Measurements from ENCODE around the gene CMSS1. TPM values are rescaled to one million over a fixed set of nuclear protein-coding genes. Genes with fewer than 3 reads are reported as not detected.

CMSS1 gene
- total RNA-seq, 2 experiments from 2014 or later = 95.6 to 97.2 TPM

DNA sequence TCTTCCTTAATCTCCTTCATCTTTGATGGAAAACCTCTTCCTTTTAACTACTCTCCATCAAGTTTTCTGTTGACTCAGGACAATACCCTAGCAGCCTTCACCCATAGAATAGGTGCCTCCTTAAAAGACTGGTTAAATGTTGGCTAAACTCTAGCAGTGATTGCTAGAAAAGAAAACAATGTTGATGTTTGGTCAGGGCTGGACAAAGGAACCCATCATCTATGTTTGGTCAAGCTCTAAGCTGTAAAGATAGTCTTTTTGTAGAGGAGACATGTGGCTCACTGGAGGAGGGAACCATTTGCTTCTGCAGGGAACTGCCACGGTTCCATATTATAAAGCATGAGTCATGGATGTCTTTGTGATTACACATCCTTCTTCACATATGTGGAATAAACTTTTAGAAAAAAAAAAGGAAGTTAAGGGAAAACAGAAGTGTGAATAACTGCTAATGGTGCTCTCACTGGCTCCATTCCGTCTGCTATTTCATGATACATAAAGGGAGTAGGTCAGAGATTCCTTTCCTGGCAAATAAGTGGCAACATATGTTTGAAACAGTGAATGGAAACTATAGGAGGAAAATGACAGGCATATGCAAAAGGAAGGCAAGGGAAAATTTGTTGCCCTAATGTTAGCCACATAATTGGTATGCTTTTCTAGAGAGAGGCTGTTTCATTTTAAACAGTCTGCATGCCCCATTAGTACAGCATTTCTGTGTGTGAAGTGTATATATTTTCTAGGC lies 78.2 kb downstream of the CMSS1 start:
- Mint-ChIP-seq H3K27ac (no peak overlapping the region), H3K9me3 (no peaks in the 10 kb centered on the region), H3K36me3 (peaks cover 4% of the 10 kb centered on the region), H3K27me3 (no peaks in the 10 kb centered on the region), H3K4me1 (ENCODE audit: low read depth) (peaks cover 12% of the 10 kb centered on the region), H3K4me3 (no peak overlapping the region)
- ChIA-PET POLR2A (no interaction called here), CTCF (no interaction called here)
- no peak for DNase-seq
- intact Hi-C loops (cut with micrococcal nuclease) = no loop called here

DNA sequence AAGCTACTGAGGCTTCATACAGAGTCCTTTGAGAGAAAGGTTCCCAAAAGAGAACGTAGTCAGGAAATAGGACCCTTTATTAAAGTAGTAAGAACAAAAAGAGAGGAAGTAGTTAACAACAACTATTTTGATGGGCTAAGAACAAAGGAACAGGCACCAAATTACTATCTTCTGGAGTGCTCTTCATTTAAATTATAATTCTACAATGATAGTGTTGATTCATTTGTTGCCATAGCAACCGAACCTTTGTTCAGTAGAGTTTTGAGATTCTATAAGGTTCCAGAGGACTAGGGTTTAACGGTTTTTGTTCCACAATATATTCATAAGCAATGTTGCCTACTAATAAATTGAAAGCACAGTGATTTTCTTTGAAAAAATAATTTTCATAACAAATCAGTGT lies 78.8 kb downstream of the CMSS1 start:
- POLR2A ChIA-PET = no interaction called here
- intact Hi-C loops (cut with micrococcal nuclease) = no loop called here
- Mint-ChIP-seq H3K27me3 (no peaks in the 10 kb centered on the region), H3K36me3 (peaks cover 4% of the 10 kb centered on the region), H3K9me3 (no peaks in the 10 kb centered on the region), H3K4me3 (no peak overlapping the region), H3K27ac (no peak overlapping the region), H3K4me1 (ENCODE audit: low read depth) (peaks cover 14% of the 10 kb centered on the region)
- no peak for DNase-seq
- CTCF ChIA-PET = no interaction called here

DNA sequence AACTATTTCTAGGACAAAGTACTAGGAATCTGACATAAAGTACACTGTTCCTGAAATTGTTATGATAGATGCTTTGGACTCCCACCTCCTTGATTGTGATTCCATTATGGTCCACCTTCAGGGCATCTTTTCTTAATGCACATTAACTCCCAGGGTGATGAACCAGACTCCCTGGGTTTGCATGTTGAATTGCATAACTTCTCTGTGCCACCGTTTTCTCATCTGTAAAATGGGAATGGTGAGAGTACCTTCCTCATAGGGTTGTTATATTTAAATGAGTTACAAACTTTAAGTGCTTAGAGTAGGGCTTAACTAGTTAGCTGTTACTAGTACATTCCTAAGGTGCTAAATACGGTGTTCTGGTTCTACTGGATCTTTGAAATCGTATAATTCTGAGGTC lies 81.9 kb downstream of the CMSS1 start:
- peaks cover 18% of the 10 kb centered on the region for H3K4me1 Mint-ChIP-seq (ENCODE audit: low read depth)
- H3K27ac Mint-ChIP-seq = no peak overlapping the region
- H3K9me3 Mint-ChIP-seq = no peaks in the 10 kb centered on the region
- POLR2A ChIA-PET = no interaction called here
- H3K27me3 Mint-ChIP-seq = no peaks in the 10 kb centered on the region
- peaks cover 4% of the 10 kb centered on the region for H3K36me3 Mint-ChIP-seq
- intact Hi-C loops (cut with micrococcal nuclease) = no loop called here
- no peak for DNase-seq
- H3K4me3 Mint-ChIP-seq = no peak overlapping the region
- CTCF ChIA-PET = interaction anchor here (1.0 kb wide), 1 partner anchor 169 kb away, joined by 3 read pairs; no protein-coding TSS in a partner anchor

DNA sequence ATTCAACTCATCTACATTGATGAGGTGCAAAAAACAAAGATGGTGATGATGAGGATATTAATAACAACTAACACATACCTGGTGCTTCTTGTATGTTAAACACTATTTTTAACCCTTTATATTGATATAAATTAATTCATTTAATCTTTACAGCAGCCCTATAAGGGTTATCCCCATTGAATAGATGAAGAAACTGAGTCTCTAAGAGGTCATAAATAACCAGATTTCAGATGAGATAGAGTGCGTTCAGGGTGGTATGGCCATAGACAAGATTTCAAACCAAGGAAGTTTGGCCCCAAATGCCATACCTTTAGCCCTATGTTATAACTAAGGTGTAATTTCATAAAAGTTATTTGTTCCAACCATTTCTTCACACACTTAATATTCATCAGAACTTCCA lies 82.6 kb downstream of the CMSS1 start:
- Mint-ChIP-seq H3K27me3 (no peaks in the 10 kb centered on the region), H3K9me3 (no peaks in the 10 kb centered on the region), H3K4me3 (no peak overlapping the region), H3K36me3 (peaks cover 4% of the 10 kb centered on the region), H3K27ac (no peak overlapping the region), H3K4me1 (ENCODE audit: low read depth) (peaks cover 18% of the 10 kb centered on the region)
- DNase-seq = no peak
- ChIA-PET CTCF (interaction anchor here (1.0 kb wide), 1 partner anchor 169 kb away, joined by 3 read pairs; no protein-coding TSS in a partner anchor), POLR2A (no interaction called here)
- intact Hi-C loops (cut with micrococcal nuclease) = no loop called here

DNA sequence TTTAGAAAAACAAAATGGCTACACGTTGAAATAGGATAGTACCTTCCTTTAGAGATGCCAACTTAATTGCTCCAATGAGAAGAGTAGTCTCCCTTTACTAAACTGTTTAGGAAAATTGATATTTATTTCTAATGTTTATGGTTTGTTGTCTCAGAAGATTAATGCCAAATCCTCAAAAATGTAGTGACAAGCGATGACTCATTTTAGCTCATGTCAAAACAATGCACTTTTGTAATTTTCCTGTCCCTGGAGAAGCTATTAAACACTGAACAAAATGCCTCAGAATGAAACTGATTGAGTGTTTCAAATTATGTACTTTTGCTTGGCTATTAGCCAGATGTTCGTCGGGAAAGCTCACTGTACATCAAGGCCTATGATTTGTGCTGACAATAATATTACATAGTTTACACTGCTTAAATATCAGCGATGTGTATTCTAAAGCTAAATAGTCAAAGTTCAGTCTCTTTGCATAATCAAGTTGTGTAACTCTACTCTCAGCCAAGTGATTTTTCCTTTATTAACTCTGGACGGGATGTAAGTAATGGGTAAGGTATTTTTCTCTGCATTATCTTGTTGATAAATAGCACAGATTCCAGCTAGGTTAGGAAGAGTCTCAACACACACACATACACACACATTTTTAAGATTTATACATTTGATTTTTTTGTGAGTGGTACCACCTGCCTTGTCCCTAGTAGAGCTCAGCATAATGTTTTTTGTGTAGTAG lies 83.7 kb downstream of the CMSS1 start:
- no peak overlapping the region for H3K27ac Mint-ChIP-seq
- H3K9me3 Mint-ChIP-seq = no peaks in the 10 kb centered on the region
- no peaks in the 10 kb centered on the region for H3K27me3 Mint-ChIP-seq
- peaks cover under 1% of the 10 kb centered on the region for H3K36me3 Mint-ChIP-seq
- no peak for DNase-seq
- H3K4me3 Mint-ChIP-seq = no peak overlapping the region
- H3K4me1 Mint-ChIP-seq (ENCODE audit: low read depth) = peaks cover 7% of the 10 kb centered on the region
- ChIA-PET POLR2A (no interaction called here), CTCF (no interaction called here)
- intact Hi-C loops (cut with micrococcal nuclease) = no loop called here

DNA sequence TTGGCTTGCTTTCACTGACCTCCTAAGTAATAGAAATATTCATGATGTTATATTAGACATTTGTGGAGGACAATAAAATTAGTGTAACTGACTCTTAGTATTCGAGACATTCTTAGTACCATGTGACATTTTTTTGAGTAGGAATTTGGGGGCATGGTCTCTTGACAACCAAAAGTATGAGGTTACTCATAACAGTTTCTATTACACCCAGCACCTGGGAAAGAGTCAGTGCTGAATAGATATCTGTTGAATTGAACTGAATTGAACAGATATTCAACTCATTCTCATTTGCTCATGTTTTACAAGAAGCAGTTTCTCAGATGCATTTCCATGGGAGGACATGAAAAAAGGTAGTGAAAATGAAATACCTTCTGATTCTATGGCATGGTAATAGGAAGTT lies 84.4 kb downstream of the CMSS1 start:
- Mint-ChIP-seq H3K9me3 (no peaks in the 10 kb centered on the region), H3K27ac (no peak overlapping the region), H3K4me1 (ENCODE audit: low read depth) (peaks cover 7% of the 10 kb centered on the region), H3K36me3 (no peaks in the 10 kb centered on the region), H3K4me3 (no peak overlapping the region), H3K27me3 (no peaks in the 10 kb centered on the region)
- CTCF ChIA-PET = no interaction called here
- no peak for DNase-seq
- intact Hi-C loops (cut with micrococcal nuclease) = no loop called here
- POLR2A ChIA-PET = no interaction called here

DNA sequence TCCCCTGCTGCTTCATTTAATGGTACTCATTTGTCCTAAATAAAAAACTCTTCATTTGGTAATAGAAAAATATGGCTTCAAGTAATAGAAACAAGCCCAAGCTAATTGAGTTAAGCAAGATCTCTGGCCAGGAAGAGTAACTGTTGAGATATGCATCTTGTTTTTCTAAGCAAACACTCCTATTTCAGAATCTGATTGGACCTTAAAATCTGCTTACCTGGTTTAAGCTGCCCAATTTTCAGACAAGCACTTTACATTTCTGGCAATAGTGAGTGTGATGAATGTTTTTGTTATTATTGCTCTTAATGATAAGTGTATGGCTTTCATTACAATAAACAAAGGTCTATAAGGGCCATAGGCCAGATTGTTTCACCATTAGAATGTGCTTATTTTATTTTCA lies 86.2 kb downstream of the CMSS1 start:
- ChIA-PET CTCF (interaction anchor here (0.7 kb wide), 1 partner anchor 13 kb away, joined by 3 read pairs; no protein-coding TSS in a partner anchor), POLR2A (interaction anchor here (0.6 kb wide), 1 partner anchor 57 kb away, joined by 3 read pairs; no protein-coding TSS in a partner anchor)
- DNase-seq = no peak
- Mint-ChIP-seq H3K27me3 (no peaks in the 10 kb centered on the region), H3K4me1 (ENCODE audit: low read depth) (peaks cover 7% of the 10 kb centered on the region), H3K27ac (no peak overlapping the region), H3K4me3 (no peak overlapping the region), H3K9me3 (no peaks in the 10 kb centered on the region), H3K36me3 (no peaks in the 10 kb centered on the region)
- intact Hi-C loops (cut with micrococcal nuclease) = no loop called here

DNA sequence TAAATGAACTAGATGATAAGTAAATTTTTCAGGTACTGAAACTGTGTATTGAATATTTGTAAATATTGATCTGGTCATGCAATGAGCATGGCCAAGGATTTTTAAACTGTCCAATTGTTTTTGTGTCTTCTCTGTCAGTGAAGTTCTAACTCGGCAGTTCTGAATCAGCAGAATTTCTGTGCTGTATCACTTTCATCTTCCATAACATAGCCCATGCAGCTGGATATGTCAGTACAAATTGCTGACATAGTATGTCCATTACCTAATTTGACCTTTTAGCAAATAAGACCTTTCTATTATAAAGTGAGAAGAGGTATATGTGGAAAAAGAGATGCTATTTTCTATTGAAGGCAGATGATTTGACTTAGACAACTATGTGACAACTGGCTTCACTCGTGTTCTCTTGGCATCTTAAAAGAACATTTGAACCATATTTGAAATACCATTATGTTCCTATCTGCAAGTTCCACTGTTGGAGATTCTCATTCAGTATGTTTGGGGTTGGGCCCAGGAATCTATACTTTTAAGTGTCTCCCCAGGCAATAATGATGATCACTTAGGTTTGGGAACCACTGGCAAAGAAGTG lies 90.4 kb downstream of the CMSS1 start:
- CTCF ChIA-PET = interaction anchor here (0.6 kb wide), 1 partner anchor 10 kb away, joined by 3 read pairs; no protein-coding TSS in a partner anchor
- no peak for DNase-seq
- H3K4me1 Mint-ChIP-seq (ENCODE audit: low read depth) = no peaks in the 10 kb centered on the region

DNA sequence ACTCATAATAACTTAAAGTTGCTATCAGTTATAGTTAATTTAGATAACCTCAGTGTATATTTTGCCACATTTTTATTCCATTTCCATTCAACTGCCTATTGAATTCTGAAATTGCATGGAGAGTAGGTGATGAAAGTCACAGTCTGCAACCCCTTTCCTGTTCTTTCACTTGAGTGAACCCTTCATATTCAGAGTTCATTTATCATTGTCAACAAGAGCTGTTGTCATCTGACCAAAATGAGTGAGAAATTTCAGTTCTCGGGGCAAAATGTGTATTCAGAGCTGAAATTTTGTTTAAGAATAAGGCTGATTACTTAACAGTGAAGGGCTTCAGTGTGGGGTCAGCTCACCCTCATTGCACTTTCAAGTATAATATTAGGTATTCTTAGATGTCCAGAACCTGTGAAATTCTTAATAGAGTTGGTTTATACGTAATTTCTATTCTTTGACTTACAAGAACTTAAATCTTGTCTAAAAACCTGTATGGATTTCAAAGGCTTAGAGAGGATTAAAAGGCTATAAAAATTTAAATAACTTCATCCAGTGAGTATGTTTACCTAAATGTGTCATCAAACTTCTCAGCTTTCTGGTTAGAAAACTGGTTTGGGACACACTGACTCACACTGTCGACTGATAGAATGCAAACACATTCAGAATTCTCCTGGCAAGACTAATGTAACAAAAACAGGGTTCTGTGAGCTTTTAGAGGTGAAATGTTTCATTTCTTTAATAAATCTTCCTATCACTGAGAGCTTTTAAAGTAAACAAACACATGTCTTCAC lies 92.2 kb downstream of the CMSS1 start:
- CTCF ChIA-PET = no interaction called here
- no peaks in the 10 kb centered on the region for H3K9me3 Mint-ChIP-seq
- no peak for DNase-seq
- H3K4me3 Mint-ChIP-seq = no peak overlapping the region
- no peaks in the 10 kb centered on the region for H3K27me3 Mint-ChIP-seq
- no peak overlapping the region for H3K27ac Mint-ChIP-seq
- no peaks in the 10 kb centered on the region for H3K4me1 Mint-ChIP-seq (ENCODE audit: low read depth)
- POLR2A ChIA-PET = no interaction called here
- intact Hi-C loops (cut with micrococcal nuclease) = no loop called here
- H3K36me3 Mint-ChIP-seq = peaks cover 4% of the 10 kb centered on the region

More for the DNA sequence above, 90.4 kb downstream of the CMSS1 start:
- intact Hi-C loops (cut with micrococcal nuclease) = no loop called here
- Mint-ChIP-seq H3K27ac (no peak overlapping the region), H3K36me3 (peaks cover 2% of the 10 kb centered on the region), H3K9me3 (no peaks in the 10 kb centered on the region), H3K27me3 (no peaks in the 10 kb centered on the region), H3K4me3 (no peak overlapping the region)
- POLR2A ChIA-PET = interaction anchor here (0.6 kb wide), 1 partner anchor 449 kb away, joined by 5 read pairs; no protein-coding TSS in a partner anchor

DNA sequence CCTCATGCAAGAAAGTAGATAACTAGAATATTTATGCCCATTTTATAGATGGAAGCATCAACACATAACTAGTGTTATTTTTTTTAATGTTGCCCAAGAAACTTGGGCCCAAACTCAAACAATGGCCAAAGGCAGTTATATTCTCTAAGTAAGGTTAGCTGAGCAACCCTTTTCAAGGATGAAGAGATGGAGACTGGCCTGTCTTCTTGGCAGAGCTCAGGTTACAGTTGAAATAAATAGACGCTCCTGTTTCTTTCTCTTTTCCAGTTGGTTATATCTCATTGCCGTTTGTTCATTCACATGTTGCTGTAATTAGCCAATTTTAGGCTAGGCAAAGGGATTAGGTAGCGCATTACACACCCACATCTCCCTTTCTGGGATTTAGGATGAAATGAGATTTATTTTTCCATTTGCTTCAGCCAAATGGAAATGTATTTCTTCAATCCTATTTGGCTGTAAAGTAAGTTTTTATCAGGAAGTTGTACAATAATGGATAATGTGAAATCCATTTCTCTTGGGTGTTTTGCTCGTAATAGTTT lies 93.2 kb downstream of the CMSS1 start:
- no peak overlapping the region for H3K4me3 Mint-ChIP-seq
- no peak overlapping the region for H3K27ac Mint-ChIP-seq
- DNase-seq = no peak
- intact Hi-C loops (cut with micrococcal nuclease) = no loop called here
- no peaks in the 10 kb centered on the region for H3K4me1 Mint-ChIP-seq (ENCODE audit: low read depth)
- H3K36me3 Mint-ChIP-seq = peaks cover 4% of the 10 kb centered on the region
- CTCF ChIA-PET = no interaction called here
- POLR2A ChIA-PET = no interaction called here
- no peaks in the 10 kb centered on the region for H3K27me3 Mint-ChIP-seq
- no peaks in the 10 kb centered on the region for H3K9me3 Mint-ChIP-seq

DNA sequence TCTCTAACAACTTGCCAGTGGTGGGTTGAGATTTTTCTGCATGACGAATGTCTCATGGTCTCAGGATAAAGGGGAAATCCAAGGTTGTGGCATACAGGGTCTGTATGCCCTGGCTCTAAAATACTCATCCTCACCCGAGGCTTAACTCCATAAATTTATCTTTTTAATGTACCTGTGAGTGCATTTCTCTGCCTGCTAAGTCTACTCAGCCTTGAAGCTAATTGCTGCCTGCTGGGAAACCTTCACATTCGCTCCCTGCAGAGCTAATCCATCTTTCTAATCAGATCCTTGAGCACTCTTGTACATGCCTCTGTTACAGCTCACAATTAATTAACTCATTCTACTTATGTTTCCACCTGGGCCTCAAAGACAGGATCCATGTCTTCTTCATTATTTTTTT lies 93.8 kb downstream of the CMSS1 start:
- Mint-ChIP-seq H3K4me1 (ENCODE audit: low read depth) (no peaks in the 10 kb centered on the region), H3K9me3 (no peaks in the 10 kb centered on the region), H3K27me3 (no peaks in the 10 kb centered on the region), H3K4me3 (no peak overlapping the region), H3K36me3 (peaks cover 5% of the 10 kb centered on the region), H3K27ac (no peak overlapping the region)
- no peak for DNase-seq
- intact Hi-C loops (cut with micrococcal nuclease) = no loop called here
- POLR2A ChIA-PET = no interaction called here
- CTCF ChIA-PET = no interaction called here

DNA sequence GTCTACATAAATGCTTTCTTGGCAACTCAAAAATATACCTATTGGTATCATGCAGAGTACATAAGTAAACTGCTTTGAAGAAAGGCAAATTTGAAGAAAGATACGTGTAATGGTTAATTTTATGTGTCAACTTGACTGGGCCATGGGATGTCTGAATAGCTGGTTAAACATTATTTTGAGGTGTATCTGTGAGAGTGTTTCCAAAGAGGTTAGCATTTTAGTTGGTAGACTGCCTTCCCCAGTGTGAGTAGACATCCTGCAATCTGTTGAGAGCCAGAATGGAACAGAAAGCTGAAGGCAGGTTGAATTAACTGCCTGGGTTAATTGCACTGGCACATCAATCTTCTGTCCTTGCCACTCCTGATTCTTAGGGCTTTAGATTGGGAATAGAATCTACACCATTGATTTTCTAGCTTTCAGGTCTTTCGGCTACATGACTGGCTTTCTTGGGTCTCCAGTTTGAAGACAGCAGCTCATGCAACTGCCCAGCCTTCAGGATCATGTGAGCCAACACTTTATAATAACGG lies 98.3 kb downstream of the CMSS1 start:
- DNase-seq = no peak
- peaks cover 3% of the 10 kb centered on the region for H3K4me1 Mint-ChIP-seq (ENCODE audit: low read depth)
- ChIA-PET POLR2A (no interaction called here), CTCF (no interaction called here)
- intact Hi-C loops (cut with micrococcal nuclease) = no loop called here
- no peaks in the 10 kb centered on the region for H3K27me3 Mint-ChIP-seq
- no peak overlapping the region for H3K27ac Mint-ChIP-seq
- H3K9me3 Mint-ChIP-seq = no peaks in the 10 kb centered on the region
- H3K36me3 Mint-ChIP-seq = peaks cover 6% of the 10 kb centered on the region
- no peak overlapping the region for H3K4me3 Mint-ChIP-seq
